HepG2 (cell line): Measurements from ENCODE around the gene DDIAS. TPM values are rescaled to one million over a fixed set of nuclear protein-coding genes. Genes with fewer than 3 reads are reported as not detected.

Experiments used
- CC2D1A ChIP-seq: sonication (generic); formaldehyde crosslinking; IDR thresholded peaks from 2 replicates; pipeline ENCODE4 v1.8.1; 2023; ENCODE audit warnings: mild to moderate bottlenecking, missing genetic modification reagents
- FIP1L1 ChIP-seq: fragments of 200-400 bp; formaldehyde crosslinking; IDR thresholded peaks from 2 replicates; pipeline ENCODE4 v1.6.1; 2018; ENCODE audit warnings: low read depth, mild to moderate bottlenecking, low read length, moderate library complexity, borderline replicate concordance; ENCODE audit not compliant: insufficient read depth
- GABPA ChIP-seq, 2 experiments: IDR thresholded peaks; 2 replicates each; pipeline ENCODE4 v1.6.1; 2011 to 2016; ENCODE audit warnings: low read depth in 2 of 2, low read length in 1 of 2, missing biosample characterization in 1 of 2, missing genetic modification characterization in 1 of 2
- GATA4 ChIP-seq: sonication (generic); IDR thresholded peaks from 2 replicates; pipeline ENCODE4 v1.6.1; 2016; ENCODE audit warnings: antibody characterized with exemption, low read depth, borderline replicate concordance
- GATAD2A ChIP-seq: IDR thresholded peaks from 2 replicates; pipeline ENCODE4 v1.6.1; 2016
- HNRNPLL ChIP-seq: fragments of 200-400 bp; formaldehyde crosslinking; IDR thresholded peaks from 2 replicates; pipeline ENCODE4 v1.6.1; 2017; ENCODE audit warnings: mild to moderate bottlenecking, low read depth, low read length; ENCODE audit not compliant: poor library complexity, severe bottlenecking
- KAT7 ChIP-seq: IDR thresholded peaks from 2 replicates; pipeline ENCODE4 v1.6.1; 2018; ENCODE audit warnings: borderline replicate concordance, missing compliant biosample characterization
- NFE2L1 ChIP-seq: sonication (generic); formaldehyde crosslinking; IDR thresholded peaks from 2 replicates; pipeline ENCODE4 v1.4.0; 2020; ENCODE audit warnings: missing genetic modification reagents, mild to moderate bottlenecking, borderline replicate concordance
- NFIB ChIP-seq: sonication (generic); formaldehyde crosslinking; IDR thresholded peaks from 2 replicates; pipeline ENCODE4 v1.9.0; 2021; ENCODE audit warnings: missing genetic modification reagents, mild to moderate bottlenecking, borderline replicate concordance
- NFIC ChIP-seq: IDR thresholded peaks from 2 replicates; pipeline ENCODE4 v1.6.1; 2012; ENCODE audit warnings: mild to moderate bottlenecking, low read length, inconsistent platforms
- PHF8 ChIP-seq: sonication (generic); formaldehyde crosslinking; IDR thresholded peaks from 2 replicates; pipeline ENCODE4 v1.5.0; 2020; ENCODE audit warnings: missing genetic modification reagents
- PRMT3 ChIP-seq: sonication (generic); formaldehyde crosslinking; IDR thresholded peaks from 2 replicates; pipeline ENCODE4 v1.8.1; 2022; ENCODE audit warnings: low read depth, mild to moderate bottlenecking, moderate library complexity, missing genetic modification reagents, borderline replicate concordance
- REPIN1 ChIP-seq: sonication (generic); formaldehyde crosslinking; IDR thresholded peaks from 2 replicates; pipeline ENCODE4 v1.8.0; 2022; ENCODE audit warnings: missing genetic modification reagents, low read depth, mild to moderate bottlenecking, borderline replicate concordance
- RFX5 ChIP-seq: IDR thresholded peaks from 2 replicates; pipeline ENCODE4 v1.6.1; 2011; ENCODE audit warnings: low read depth, low read length, improper control_type of control experiment
- TCF12 ChIP-seq, 2 experiments: fragments of 450-650 bp in 1 of 2; sonication (generic) in 1 of 2; formaldehyde crosslinking in 1 of 2; IDR thresholded peaks; 2 replicates each; pipeline versions ENCODE4 v1.6.1 to v1.8.0; 2017 to 2022; ENCODE audit warnings: antibody characterized with exemption in 1 of 2, mild to moderate bottlenecking in 1 of 2, missing genetic modification reagents in 1 of 2, moderate library complexity in 1 of 2
- TMF1 ChIP-seq: sonication (generic); formaldehyde crosslinking; IDR thresholded peaks from 2 replicates; pipeline ENCODE4 v1.8.1; 2022; ENCODE audit warnings: low read depth, missing genetic modification reagents
- TSC22D2 ChIP-seq: sonication (generic); formaldehyde crosslinking; IDR thresholded peaks from 2 replicates; pipeline ENCODE4 v1.5.1; 2020; ENCODE audit warnings: missing genetic modification reagents, mild to moderate bottlenecking, borderline replicate concordance
- ZFP36L1 ChIP-seq: sonication (generic); formaldehyde crosslinking; IDR thresholded peaks from 2 replicates; pipeline ENCODE4 v1.8.0; 2022; ENCODE audit warnings: mild to moderate bottlenecking, missing genetic modification reagents, moderate library complexity
- ZKSCAN8 ChIP-seq: IDR thresholded peaks from 2 replicates; pipeline ENCODE4 v1.6.1; 2016; ENCODE audit warnings: borderline replicate concordance, missing genetic modification reagents, missing compliant biosample characterization
- ZMAT3 ChIP-seq: sonication (generic); formaldehyde crosslinking; conservative IDR thresholded peaks from 2 replicates; pipeline ENCODE4 v1.7.0; 2021; ENCODE audit warnings: missing genetic modification reagents
- ZNF282 ChIP-seq: fragments of 450-650 bp; IDR thresholded peaks from 2 replicates; pipeline ENCODE4 v1.6.1; 2018; ENCODE audit not compliant: partially characterized antibody
- ZNF383 ChIP-seq: sonication (generic); formaldehyde crosslinking; IDR thresholded peaks from 2 replicates; pipeline ENCODE4 v1.4.0; 2020; ENCODE audit warnings: missing genetic modification reagents, mild to moderate bottlenecking, borderline replicate concordance
- ZNF713 ChIP-seq: sonication (generic); formaldehyde crosslinking; IDR thresholded peaks from 2 replicates; pipeline ENCODE4 v1.4.0; 2020; ENCODE audit warnings: mild to moderate bottlenecking, missing genetic modification reagents
- ZNF850 ChIP-seq: sonication (generic); formaldehyde crosslinking; conservative IDR thresholded peaks from 2 replicates; pipeline ENCODE4 v1.9.0; 2021; ENCODE audit warnings: mild to moderate bottlenecking, missing genetic modification reagents
- polyA plus RNA-seq, 8 experiments: library from polyadenylated mRNA; depleted of rRNA in 3 of 8; stranded (reverse) in 7 of 8; unstranded in 1 of 8; fragments of >200 nt; fragmentation: Illumina TruSeq in 4 of 8; extraction: Trizol in 4 of 8; gene quantifications; 2 replicates each; pipeline versions ENCODE4 v1.2.1 to v1.2.3, GENCODE V29; 2011 to 2016; ENCODE audit warnings: low read depth in 4 of 8, missing spikeins in 1 of 8, mixed read lengths in 1 of 8; ENCODE audit not compliant: insufficient read depth in 1 of 8
- total RNA-seq, 5 experiments: library from RNA; depleted of rRNA; stranded (reverse); fragments of >200 nt; fragmentation: Illumina TruSeq; extraction: Trizol; gene quantifications; 2 replicates each; pipeline ENCODE4 v1.2.3, GENCODE V29; 2016; ENCODE audit warnings: low read depth in 1 of 5
- TF ChIP-seq, protein P1 (sequence below): sonication (generic); formaldehyde crosslinking; IDR thresholded peaks from 2 replicates; pipeline ENCODE4 v1.4.0; 2020; ENCODE audit warnings: missing genetic modification reagents, mild to moderate bottlenecking, borderline replicate concordance
- TF ChIP-seq, protein P2 (sequence below): sonication (generic); formaldehyde crosslinking; IDR thresholded peaks from 2 replicates; pipeline ENCODE4 v1.9.0; 2021; ENCODE audit warnings: missing genetic modification reagents, borderline replicate concordance

Gene DDIAS
- total and polyA plus RNA-seq, 2 of the 13 experiments (the other 11 are each of a cell fraction or from before 2014, with no cell fraction given), result 3.5 to 13.0 TPM

DNA sequence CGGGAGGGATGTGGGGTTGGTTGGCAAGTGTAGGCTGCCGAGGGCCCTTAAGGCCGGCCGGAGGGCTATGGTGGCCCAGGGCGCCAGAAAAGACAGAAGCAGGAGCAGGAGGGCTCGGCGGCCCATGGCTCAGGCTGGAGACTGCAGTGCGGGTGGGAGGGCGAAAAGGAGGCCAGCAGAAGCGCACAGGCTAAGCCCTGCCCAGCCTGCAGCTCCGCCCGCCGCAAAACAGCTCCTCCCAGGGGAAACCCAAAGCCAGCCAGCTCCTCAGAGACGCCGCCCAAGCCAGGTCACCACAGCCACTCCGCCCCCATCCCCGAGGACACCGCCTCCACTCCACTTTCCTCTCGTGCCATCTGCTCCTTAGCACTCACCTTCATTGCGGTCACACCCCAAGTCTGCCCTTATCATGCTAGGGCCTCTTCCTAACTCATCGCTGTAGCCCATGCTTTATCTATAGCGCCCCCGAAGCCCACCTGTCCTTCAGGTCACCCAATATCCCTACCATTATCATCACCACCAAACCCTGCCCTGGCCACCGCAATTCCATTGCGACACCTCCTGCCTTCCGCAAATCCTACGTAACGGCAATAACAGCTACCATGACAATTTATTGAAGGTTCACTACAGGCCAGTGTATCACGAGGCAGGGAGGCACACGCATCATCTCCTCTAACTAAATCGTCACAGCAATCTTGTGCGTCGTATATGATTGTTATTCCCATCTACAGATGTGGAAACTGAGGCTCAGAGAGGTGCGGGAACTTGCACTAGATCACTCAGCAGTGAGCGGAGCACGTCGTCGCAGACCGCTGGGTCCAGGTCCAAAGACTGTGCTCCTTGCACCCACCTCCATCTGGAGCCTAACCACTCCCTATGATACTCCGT is 1.0 kb upstream of the DDIAS start, which contains the start of gene PRCP (continued):
- TF ChIP-seq, protein P1, sequence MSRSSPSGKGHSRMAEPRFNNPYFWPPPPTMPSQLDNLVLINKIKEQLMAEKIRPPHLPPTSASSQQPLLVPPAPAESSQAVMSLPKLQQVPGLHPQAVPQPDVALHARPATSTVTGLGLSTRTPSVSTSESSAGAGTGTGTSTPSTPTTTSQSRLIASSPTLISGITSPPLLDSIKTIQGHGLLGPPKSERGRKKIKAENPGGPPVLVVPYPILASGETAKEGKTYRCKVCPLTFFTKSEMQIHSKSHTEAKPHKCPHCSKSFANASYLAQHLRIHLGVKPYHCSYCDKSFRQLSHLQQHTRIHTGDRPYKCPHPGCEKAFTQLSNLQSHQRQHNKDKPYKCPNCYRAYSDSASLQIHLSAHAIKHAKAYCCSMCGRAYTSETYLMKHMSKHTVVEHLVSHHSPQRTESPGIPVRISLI (CRISPR knock-in tag), result peak; percentile 23; the same call in 1 of the 2 replicates
- no peak for TF ChIP-seq ZKSCAN8
- TF ChIP-seq NFIB (CRISPR knock-in tag), result no peak
- no peak for TF ChIP-seq TMF1
- TF ChIP-seq GATA4, result 0 out of 2 replicates have a peak, but pooled peaks have one; percentile 18
- no peak for TF ChIP-seq FIP1L1
- peak; percentile 77 for TF ChIP-seq HNRNPLL
- TF ChIP-seq PHF8, result peak; percentile 94
- no peak for TF ChIP-seq PRMT3
- TF ChIP-seq RFX5, result no peak
- TF ChIP-seq KAT7 (CRISPR knock-in tag), result peak; percentile 60
- peak; percentile 57; the same call in 1 of the 2 replicates for TF ChIP-seq ZNF383 (CRISPR knock-in tag)
- no peak for TF ChIP-seq ZNF850 (CRISPR knock-in tag)
- TF ChIP-seq CC2D1A (CRISPR knock-in tag), result no peak
- no peak for TF ChIP-seq ZMAT3 (CRISPR knock-in tag)
- TF ChIP-seq GABPA (IDR thresholded peaks at IDR 0.05; ENCODE audit: low read depth, low read length), result no peak
- TF ChIP-seq GABPA (CRISPR knock-in tag; IDR thresholded peaks at IDR 0.05; ENCODE audit: low read depth), result no peak
- TF ChIP-seq REPIN1 (CRISPR knock-in tag), result no peak
- TF ChIP-seq ZNF282, result no peak
- TF ChIP-seq NFE2L1 (CRISPR knock-in tag), result no peak
- no peak; the same call in 1 of the 2 replicates for TF ChIP-seq GATAD2A
- TF ChIP-seq, protein P2, sequence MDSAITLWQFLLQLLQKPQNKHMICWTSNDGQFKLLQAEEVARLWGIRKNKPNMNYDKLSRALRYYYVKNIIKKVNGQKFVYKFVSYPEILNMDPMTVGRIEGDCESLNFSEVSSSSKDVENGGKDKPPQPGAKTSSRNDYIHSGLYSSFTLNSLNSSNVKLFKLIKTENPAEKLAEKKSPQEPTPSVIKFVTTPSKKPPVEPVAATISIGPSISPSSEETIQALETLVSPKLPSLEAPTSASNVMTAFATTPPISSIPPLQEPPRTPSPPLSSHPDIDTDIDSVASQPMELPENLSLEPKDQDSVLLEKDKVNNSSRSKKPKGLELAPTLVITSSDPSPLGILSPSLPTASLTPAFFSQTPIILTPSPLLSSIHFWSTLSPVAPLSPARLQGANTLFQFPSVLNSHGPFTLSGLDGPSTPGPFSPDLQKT, result no peak
- no peak; the same call in 1 of the 2 replicates for TF ChIP-seq ZFP36L1 (CRISPR knock-in tag)
- TF ChIP-seq ZNF713 (CRISPR knock-in tag), result no peak
- TF ChIP-seq NFIC, result no peak
- no peak for TF ChIP-seq TCF12 (IDR thresholded peaks at IDR 0.05)
- TF ChIP-seq TCF12 (CRISPR knock-in tag; IDR thresholded peaks at IDR 0.05), result peak; percentile 78
- TF ChIP-seq TSC22D2 (CRISPR knock-in tag), result no peak
